HepG2 (cell line): ENCODE measurements around the gene RPS19. TPM values are rescaled to one million over a fixed set of nuclear protein-coding genes. Genes with fewer than 3 reads are reported as not detected.

Experiments used
- AHR ChIP-seq: IDR thresholded peaks from 2 replicates; pipeline ENCODE4 v1.6.1; 2018; ENCODE audit warnings: missing genetic modification reagents, missing compliant biosample characterization
- ARID3A ChIP-seq: IDR thresholded peaks from 2 replicates; pipeline ENCODE4 v1.6.1; 2012; ENCODE audit warnings: low read depth, low read length, improper control_type of control experiment
- CHD2 ChIP-seq: IDR thresholded peaks from 2 replicates; pipeline ENCODE4 v1.6.1; 2011; ENCODE audit warnings: low read depth, low read length, improper control_type of control experiment
- DZIP1 ChIP-seq: sonication (generic); formaldehyde crosslinking; IDR thresholded peaks from 2 replicates; pipeline ENCODE4 v1.5.0; 2020; ENCODE audit warnings: mild to moderate bottlenecking, missing genetic modification reagents
- GTF2F1 ChIP-seq: fragments of 150-350 bp; IDR thresholded peaks from 2 replicates; pipeline ENCODE4 v1.6.1; 2014; ENCODE audit warnings: low read length
- NRL ChIP-seq: sonication (generic); formaldehyde crosslinking; IDR thresholded peaks from 2 replicates; pipeline ENCODE4 v1.5.0; 2020; ENCODE audit warnings: missing genetic modification reagents, mild to moderate bottlenecking, moderate library complexity, borderline replicate concordance
- ZFP1 ChIP-seq: IDR thresholded peaks from 2 replicates; pipeline ENCODE4 v1.6.1; 2016
- ZNF136 ChIP-seq: sonication (generic); formaldehyde crosslinking; IDR thresholded peaks from 2 replicates; pipeline ENCODE4 v1.8.1; 2022; ENCODE audit warnings: low read depth, mild to moderate bottlenecking, moderate library complexity, missing genetic modification reagents
- ZNF484 ChIP-seq: sonication (generic); formaldehyde crosslinking; IDR thresholded peaks from 2 replicates; pipeline ENCODE4 v1.5.1; 2020; ENCODE audit warnings: mild to moderate bottlenecking, low read depth, missing genetic modification reagents, borderline replicate concordance
- ZNF670 ChIP-seq: sonication (generic); formaldehyde crosslinking; IDR thresholded peaks from 2 replicates; pipeline ENCODE4 v1.8.0; 2022; ENCODE audit warnings: mild to moderate bottlenecking, missing genetic modification reagents, borderline replicate concordance
- ZNF713 ChIP-seq: sonication (generic); formaldehyde crosslinking; IDR thresholded peaks from 2 replicates; pipeline ENCODE4 v1.4.0; 2020; ENCODE audit warnings: mild to moderate bottlenecking, missing genetic modification reagents
- polyA plus RNA-seq, 8 experiments: library from polyadenylated mRNA; depleted of rRNA in 3 of 8; stranded (reverse) in 7 of 8; unstranded in 1 of 8; fragments of >200 nt; fragmentation: Illumina TruSeq in 4 of 8; extraction: Trizol in 4 of 8; gene quantifications; 2 replicates each; pipeline versions ENCODE4 v1.2.1 to v1.2.3, GENCODE V29; 2011 to 2016; ENCODE audit warnings: low read depth in 4 of 8, missing spikeins in 1 of 8, mixed read lengths in 1 of 8; ENCODE audit not compliant: insufficient read depth in 1 of 8
- total RNA-seq, 5 experiments: library from RNA; depleted of rRNA; stranded (reverse); fragments of >200 nt; fragmentation: Illumina TruSeq; extraction: Trizol; gene quantifications; 2 replicates each; pipeline ENCODE4 v1.2.3, GENCODE V29; 2016; ENCODE audit warnings: low read depth in 1 of 5
- TF ChIP-seq, protein P1 (sequence below): sonication (generic); formaldehyde crosslinking; IDR thresholded peaks from 2 replicates; pipeline ENCODE4 v1.4.0; 2020; ENCODE audit warnings: missing genetic modification reagents, borderline replicate concordance
- TF ChIP-seq, protein P2 (sequence below): sonication (generic); formaldehyde crosslinking; IDR thresholded peaks from 2 replicates; pipeline ENCODE4 v1.4.0; 2020; ENCODE audit warnings: missing genetic modification reagents
- TF ChIP-seq, protein P3 (sequence below): sonication (generic); formaldehyde crosslinking; IDR thresholded peaks from 2 replicates; pipeline ENCODE4 v1.5.0; 2020; ENCODE audit warnings: missing genetic modification reagents
- TF ChIP-seq, protein P4 (sequence below): IDR thresholded peaks from 2 replicates; pipeline ENCODE4 v1.6.1; 2018; ENCODE audit warnings: missing genetic modification reagents, mild to moderate bottlenecking, missing compliant biosample characterization

The RPS19 gene
- total and polyA plus RNA-seq, 2 of the 13 experiments (the other 11 are each of a cell fraction or from before 2014, with no cell fraction given): 1,983 to 4,758 TPM

DNA sequence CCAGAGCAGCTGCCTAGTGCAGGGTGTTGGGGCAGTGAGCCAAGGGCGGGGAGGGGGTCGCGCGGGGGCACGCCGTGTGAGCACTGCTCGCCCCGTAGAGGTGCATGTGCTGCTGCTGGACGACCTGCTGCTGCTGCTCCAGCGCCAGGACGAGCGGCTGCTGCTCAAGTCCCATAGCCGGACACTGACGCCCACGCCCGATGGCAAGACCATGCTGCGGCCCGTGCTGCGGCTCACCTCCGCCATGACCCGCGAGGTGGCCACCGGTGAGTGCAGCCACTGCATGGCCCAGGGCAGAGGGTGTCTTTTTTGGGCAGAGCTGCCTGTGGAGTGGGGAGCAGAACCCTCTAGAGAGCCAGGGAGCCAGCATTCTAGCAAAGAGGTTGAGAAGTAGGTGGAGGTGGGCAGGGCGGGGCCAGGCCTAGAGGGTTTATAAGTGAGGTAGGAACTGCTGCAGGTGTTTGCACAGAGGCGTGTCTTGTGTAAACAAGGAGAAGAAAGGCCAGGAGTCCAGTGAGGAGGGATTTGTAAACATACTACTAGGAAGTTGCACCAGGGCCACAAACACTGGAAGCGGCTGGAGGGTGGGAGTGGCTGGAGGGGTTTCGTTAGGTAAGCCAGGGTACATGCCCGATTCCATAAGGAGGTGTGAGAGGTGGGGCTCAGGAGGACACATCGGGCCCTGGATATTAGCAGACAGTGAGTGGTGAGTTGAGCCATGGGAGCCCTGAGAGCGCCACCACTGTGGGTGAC is 44.2 kb downstream of the RPS19 start (continued):
- TF ChIP-seq, protein P1, sequence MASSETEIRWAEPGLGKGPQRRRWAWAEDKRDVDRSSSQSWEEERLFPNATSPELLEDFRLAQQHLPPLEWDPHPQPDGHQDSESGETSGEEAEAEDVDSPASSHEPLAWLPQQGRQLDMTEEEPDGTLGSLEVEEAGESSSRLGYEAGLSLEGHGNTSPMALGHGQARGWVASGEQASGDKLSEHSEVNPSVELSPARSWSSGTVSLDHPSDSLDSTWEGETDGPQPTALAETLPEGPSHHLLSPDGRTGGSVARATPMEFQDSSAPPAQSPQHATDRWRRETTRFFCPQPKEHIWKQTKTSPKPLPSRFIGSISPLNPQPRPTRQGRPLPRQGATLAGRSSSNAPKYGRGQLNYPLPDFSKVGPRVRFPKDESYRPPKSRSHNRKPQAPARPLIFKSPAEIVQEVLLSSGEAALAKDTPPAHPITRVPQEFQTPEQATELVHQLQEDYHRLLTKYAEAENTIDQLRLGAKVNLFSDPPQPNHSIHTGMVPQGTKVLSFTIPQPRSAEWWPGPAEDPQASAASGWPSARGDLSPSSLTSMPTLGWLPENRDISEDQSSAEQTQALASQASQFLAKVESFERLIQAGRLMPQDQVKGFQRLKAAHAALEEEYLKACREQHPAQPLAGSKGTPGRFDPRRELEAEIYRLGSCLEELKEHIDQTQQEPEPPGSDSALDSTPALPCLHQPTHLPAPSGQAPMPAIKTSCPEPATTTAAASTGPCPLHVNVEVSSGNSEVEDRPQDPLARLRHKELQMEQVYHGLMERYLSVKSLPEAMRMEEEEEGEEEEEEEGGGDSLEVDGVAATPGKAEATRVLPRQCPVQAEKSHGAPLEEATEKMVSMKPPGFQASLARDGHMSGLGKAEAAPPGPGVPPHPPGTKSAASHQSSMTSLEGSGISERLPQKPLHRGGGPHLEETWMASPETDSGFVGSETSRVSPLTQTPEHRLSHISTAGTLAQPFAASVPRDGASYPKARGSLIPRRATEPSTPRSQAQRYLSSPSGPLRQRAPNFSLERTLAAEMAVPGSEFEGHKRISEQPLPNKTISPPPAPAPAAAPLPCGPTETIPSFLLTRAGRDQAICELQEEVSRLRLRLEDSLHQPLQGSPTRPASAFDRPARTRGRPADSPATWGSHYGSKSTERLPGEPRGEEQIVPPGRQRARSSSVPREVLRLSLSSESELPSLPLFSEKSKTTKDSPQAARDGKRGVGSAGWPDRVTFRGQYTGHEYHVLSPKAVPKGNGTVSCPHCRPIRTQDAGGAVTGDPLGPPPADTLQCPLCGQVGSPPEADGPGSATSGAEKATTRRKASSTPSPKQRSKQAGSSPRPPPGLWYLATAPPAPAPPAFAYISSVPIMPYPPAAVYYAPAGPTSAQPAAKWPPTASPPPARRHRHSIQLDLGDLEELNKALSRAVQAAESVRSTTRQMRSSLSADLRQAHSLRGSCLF: no peak
- no peak for TF ChIP-seq AHR (CRISPR knock-in tag)
- no peak for TF ChIP-seq ZNF484 (CRISPR knock-in tag)
- TF ChIP-seq, protein P2, sequence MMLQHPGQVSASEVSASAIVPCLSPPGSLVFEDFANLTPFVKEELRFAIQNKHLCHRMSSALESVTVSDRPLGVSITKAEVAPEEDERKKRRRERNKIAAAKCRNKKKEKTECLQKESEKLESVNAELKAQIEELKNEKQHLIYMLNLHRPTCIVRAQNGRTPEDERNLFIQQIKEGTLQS (CRISPR knock-in tag): no peak
- TF ChIP-seq, protein P3, sequence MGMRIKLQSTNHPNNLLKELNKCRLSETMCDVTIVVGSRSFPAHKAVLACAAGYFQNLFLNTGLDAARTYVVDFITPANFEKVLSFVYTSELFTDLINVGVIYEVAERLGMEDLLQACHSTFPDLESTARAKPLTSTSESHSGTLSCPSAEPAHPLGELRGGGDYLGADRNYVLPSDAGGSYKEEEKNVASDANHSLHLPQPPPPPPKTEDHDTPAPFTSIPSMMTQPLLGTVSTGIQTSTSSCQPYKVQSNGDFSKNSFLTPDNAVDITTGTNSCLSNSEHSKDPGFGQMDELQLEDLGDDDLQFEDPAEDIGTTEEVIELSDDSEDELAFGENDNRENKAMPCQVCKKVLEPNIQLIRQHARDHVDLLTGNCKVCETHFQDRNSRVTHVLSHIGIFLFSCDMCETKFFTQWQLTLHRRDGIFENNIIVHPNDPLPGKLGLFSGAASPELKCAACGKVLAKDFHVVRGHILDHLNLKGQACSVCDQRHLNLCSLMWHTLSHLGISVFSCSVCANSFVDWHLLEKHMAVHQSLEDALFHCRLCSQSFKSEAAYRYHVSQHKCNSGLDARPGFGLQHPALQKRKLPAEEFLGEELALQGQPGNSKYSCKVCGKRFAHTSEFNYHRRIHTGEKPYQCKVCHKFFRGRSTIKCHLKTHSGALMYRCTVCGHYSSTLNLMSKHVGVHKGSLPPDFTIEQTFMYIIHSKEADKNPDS (CRISPR knock-in tag): no peak
- no peak for TF ChIP-seq GTF2F1
- TF ChIP-seq NRL: no peak
- 0 out of 2 replicates have a peak, but pooled peaks have one; percentile 54 for TF ChIP-seq ZFP1
- TF ChIP-seq, protein P4, sequence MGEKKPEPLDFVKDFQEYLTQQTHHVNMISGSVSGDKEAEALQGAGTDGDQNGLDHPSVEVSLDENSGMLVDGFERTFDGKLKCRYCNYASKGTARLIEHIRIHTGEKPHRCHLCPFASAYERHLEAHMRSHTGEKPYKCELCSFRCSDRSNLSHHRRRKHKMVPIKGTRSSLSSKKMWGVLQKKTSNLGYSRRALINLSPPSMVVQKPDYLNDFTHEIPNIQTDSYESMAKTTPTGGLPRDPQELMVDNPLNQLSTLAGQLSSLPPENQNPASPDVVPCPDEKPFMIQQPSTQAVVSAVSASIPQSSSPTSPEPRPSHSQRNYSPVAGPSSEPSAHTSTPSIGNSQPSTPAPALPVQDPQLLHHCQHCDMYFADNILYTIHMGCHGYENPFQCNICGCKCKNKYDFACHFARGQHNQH (CRISPR knock-in tag): peak; percentile 64; the same call in 1 of the 2 replicates
- TF ChIP-seq ARID3A: no peak
- TF ChIP-seq ZNF713: no peak
- TF ChIP-seq ZNF136: no peak
- TF ChIP-seq ZNF670 (CRISPR knock-in tag): no peak
- TF ChIP-seq CHD2: no peak
- TF ChIP-seq DZIP1 (CRISPR knock-in tag): no peak
